ENCODE results near the gene PRUNE2. TPM values are rescaled to one million over a fixed set of nuclear protein-coding genes. Genes with fewer than 3 reads are reported as not detected.
"Not testable (repeated sequence)": the region's sequence is repeated elsewhere in the genome, so short reads cannot be mapped to it uniquely, and the experiment has no call there.

PRUNE2 gene, protein sequence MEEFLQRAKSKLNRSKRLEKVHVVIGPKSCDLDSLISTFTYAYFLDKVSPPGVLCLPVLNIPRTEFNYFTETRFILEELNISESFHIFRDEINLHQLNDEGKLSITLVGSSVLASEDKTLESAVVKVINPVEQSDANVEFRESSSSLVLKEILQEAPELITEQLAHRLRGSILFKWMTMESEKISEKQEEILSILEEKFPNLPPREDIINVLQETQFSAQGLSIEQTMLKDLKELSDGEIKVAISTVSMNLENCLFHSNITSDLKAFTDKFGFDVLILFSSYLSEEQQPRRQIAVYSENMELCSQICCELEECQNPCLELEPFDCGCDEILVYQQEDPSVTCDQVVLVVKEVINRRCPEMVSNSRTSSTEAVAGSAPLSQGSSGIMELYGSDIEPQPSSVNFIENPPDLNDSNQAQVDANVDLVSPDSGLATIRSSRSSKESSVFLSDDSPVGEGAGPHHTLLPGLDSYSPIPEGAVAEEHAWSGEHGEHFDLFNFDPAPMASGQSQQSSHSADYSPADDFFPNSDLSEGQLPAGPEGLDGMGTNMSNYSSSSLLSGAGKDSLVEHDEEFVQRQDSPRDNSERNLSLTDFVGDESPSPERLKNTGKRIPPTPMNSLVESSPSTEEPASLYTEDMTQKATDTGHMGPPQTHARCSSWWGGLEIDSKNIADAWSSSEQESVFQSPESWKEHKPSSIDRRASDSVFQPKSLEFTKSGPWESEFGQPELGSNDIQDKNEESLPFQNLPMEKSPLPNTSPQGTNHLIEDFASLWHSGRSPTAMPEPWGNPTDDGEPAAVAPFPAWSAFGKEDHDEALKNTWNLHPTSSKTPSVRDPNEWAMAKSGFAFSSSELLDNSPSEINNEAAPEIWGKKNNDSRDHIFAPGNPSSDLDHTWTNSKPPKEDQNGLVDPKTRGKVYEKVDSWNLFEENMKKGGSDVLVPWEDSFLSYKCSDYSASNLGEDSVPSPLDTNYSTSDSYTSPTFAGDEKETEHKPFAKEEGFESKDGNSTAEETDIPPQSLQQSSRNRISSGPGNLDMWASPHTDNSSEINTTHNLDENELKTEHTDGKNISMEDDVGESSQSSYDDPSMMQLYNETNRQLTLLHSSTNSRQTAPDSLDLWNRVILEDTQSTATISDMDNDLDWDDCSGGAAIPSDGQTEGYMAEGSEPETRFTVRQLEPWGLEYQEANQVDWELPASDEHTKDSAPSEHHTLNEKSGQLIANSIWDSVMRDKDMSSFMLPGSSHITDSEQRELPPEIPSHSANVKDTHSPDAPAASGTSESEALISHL (N-terminal part only)
- 1 to 10 TPM; 1.4 to 3.3 (median 2.1) TPM for total RNA-seq
- long read RNA-seq, partial matches to known transcripts, result 0 of 1 reads
- long read RNA-seq, other reads (novel, unspliced or antisense), result 1 of 1 reads

DNA sequence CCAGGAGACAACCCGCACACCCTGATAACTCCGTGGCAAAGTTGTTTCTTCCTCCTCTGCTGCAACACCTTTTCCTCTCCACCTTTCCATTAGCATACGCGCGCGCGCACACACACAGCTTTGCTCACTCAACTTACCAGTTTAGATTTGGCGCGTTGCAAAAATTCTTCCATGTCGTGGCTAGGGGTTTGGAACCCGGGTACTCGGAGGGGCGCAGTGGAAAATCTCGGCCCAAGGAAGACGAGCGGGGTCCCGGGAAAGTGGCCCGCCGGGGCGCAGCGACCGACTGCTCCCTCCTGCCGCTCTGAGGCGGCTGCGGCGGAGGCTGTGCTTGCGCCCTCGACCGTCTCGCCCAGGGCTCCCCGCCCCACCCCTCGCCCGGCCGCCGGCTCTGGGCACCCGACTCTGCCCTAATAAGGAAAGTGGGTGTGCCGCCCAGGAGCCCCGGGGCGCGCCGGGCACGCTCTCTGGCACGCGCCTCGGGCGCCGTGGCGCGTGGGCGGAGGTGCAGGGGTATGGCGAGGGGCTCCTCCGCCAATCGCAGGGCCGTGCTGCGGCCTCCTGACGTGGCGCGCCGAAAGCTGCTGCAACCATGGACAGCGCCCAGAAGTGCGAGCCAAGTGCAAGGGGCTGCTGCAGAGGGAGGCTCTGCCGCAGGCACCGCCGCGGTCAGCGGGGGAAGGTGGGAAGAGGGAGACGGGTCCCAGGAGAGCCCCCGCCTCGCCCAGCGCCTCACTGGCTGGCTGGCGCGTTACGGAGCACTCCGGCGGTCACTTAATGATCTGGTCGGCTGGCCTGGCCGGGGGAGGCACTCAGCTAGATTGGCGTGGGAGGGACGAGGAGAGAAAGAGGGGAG, at the start of gene PRUNE2:
Gene PRUNE2 (minus strand): TSS at position 324 of the 856 bp plus-strand sequence. CDS start 151 bp downstream, at position 173.
- ATAC-seq, result peak; percentile 22 to 56 (median 30)
- WGBS (ENCODE audit: insufficient coverage, low coverage, low lambda C conversion rate, missing lambda C conversion rate), result 5% methylated on average over 39 of the region's 79 CpGs

DNA sequence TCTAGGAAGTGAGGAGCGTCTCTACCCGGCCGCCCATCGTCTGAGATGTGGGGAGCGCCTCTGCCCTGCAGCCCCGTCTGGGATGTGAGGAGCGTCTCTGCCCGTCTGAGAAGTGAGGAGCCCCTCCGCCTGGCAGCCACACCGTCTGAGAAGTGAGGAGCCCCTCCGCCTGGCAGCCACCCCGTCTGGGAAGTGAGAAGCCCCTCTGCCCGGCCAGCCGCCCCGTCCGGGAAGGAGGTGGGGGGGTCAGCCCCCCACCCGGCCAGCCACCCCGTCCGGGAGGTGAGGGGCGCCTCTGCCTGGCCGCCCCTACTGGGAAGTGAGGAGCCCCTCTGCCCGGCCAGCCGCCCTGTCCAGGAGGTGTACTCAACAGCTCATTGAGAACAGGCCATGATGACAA, 49.5 kb upstream of the PRUNE2 start:
- ATAC-seq; H3K4me1 ChIP-seq; DNase-seq; H3K36me3 ChIP-seq; H3K9me3 ChIP-seq; intact Hi-C loops (cut with DNase I); H3K27me3 ChIP-seq; H3K27ac ChIP-seq; H3K4me3 ChIP-seq: not testable (repeated sequence)
- WGBS (ENCODE audit: insufficient coverage, low coverage, low lambda C conversion rate, missing lambda C conversion rate), result 100% methylated on average over 1 of the region's 23 CpGs

More for the DNA sequence above, at the start of gene PRUNE2:
- Histone ChIP-seq H3K27me3 (no peaks in the 10 kb centered on the region), H3K4me3 (no peak within 1 kb of the TSS), H3K9me3 (no peaks in the 10 kb centered on the region), H3K4me1 (peaks cover 0 to 4% (median 0%) of the 10 kb centered on the region in 4 donors), H3K36me3 (no peaks in the 10 kb centered on the region), H3K27ac (no peak within 1 kb of the TSS)
- intact Hi-C loops (cut with DNase I), result no loop called here
- peak in 1 of 3 donors; percentile 20 for DNase-seq
- TF ChIP-seq POLR2A (IDR thresholded peaks at IDR 0.05), result no peak

DNA sequence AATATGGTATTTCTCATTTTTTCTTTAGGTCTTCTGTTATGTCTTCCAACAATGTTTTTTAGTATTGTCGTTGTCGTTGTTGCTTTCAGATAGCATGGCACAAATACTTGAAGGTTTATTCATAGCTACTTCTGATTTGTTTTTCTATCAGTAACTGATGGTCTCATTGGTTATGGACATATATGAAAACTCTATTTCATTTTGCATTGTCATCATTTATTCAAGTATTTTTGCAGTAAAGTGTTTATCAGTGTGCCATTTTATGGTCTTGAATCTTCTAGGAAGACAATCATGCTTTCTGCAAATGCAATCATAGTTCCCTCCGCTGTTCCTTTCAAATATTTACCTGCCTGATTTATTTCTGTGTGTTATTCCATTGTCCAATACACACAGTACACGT, 44.0 kb upstream of the PRUNE2 start:
- Histone ChIP-seq H3K4me1 (no peaks in the 10 kb centered on the region), H3K4me3 (no peak overlapping the region), H3K36me3 (no peaks in the 10 kb centered on the region), H3K27ac (no peak overlapping the region), H3K9me3 (no peaks in the 10 kb centered on the region), H3K27me3 (no peaks in the 10 kb centered on the region)
- no peak for TF ChIP-seq POLR2A (IDR thresholded peaks at IDR 0.05)
- TF ChIP-seq, protein P1, sequence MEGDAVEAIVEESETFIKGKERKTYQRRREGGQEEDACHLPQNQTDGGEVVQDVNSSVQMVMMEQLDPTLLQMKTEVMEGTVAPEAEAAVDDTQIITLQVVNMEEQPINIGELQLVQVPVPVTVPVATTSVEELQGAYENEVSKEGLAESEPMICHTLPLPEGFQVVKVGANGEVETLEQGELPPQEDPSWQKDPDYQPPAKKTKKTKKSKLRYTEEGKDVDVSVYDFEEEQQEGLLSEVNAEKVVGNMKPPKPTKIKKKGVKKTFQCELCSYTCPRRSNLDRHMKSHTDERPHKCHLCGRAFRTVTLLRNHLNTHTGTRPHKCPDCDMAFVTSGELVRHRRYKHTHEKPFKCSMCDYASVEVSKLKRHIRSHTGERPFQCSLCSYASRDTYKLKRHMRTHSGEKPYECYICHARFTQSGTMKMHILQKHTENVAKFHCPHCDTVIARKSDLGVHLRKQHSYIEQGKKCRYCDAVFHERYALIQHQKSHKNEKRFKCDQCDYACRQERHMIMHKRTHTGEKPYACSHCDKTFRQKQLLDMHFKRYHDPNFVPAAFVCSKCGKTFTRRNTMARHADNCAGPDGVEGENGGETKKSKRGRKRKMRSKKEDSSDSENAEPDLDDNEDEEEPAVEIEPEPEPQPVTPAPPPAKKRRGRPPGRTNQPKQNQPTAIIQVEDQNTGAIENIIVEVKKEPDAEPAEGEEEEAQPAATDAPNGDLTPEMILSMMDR (IDR thresholded peaks at IDR 0.05), result no peak
- ATAC-seq (no peak), DNase-seq (no peak)
- WGBS (ENCODE audit: insufficient coverage, low coverage, low lambda C conversion rate, missing lambda C conversion rate), result 52% methylated on average over 4 of the region's 4 CpGs
- intact Hi-C loops (cut with DNase I), result no loop called here

DNA sequence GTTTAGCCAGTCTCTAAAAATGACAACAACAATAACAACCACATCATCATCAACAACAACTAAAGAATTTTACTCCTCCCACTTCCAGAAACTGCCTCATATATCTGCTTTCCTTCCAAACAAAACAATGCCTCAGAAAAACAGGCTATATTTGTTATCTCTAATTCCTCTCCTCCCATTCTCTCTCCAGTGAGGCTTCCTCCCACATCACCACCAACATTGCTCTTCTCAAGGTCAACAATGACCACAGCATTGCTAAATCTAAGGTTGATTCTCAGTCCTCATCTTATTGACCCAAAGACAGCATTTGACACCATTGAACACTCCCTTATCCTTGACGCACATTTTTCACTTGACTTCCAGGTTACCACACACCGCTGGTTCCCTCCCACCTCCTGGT, 38.1 kb upstream of the PRUNE2 start:
- 65% methylated on average over 2 of the region's 2 CpGs for WGBS (ENCODE audit: insufficient coverage, low coverage, low lambda C conversion rate, missing lambda C conversion rate)
- DNase-seq (no peak), ATAC-seq (no peak)
- TF ChIP-seq, protein P1 (IDR thresholded peaks at IDR 0.05), result no peak
- TF ChIP-seq POLR2A (IDR thresholded peaks at IDR 0.05), result no peak
- H3K4me1 ChIP-seq, result no peaks in the 10 kb centered on the region
- intact Hi-C loops (cut with DNase I), result no loop called here
- no peak overlapping the region for H3K27ac ChIP-seq
- no peaks in the 10 kb centered on the region for H3K27me3 ChIP-seq
- no peaks in the 10 kb centered on the region for H3K9me3 ChIP-seq
- H3K36me3 ChIP-seq, result no peaks in the 10 kb centered on the region
- no peak overlapping the region for H3K4me3 ChIP-seq
